Cardiac fibroblast (primary cell): ENCODE measurements around the gene APOF.
"Not testable (repeated sequence)": the region's sequence is repeated elsewhere in the genome, so short reads cannot be mapped to it uniquely, and the experiment has no call there.

Experiments
- DNase-seq, 2 donors: peaks; one replicate each; pipeline versions ENCODE4 v3.0.0 to v3.0.0-alpha.2; 2010; ENCODE audit warnings: low read depth in 2 of 2
- H3K4me3 ChIP-seq, 2 donors: replicated peaks in 1 of 2; 1 replicate in 1 of 2; 2 replicates in 1 of 2; pipeline ENCODE4 v1.5.1; 2011; ENCODE audit warnings: low read depth in 2 of 2, low read length in 2 of 2, mild to moderate bottlenecking in 2 of 2, moderate library complexity in 1 of 2
- TF ChIP-seq, protein P1 (sequence below): IDR thresholded peaks from one replicate; pipeline ENCODE4 v1.5.1; 2011; ENCODE audit warnings: low read depth, mild to moderate bottlenecking, low read length, inconsistent platforms

APOF gene, protein sequence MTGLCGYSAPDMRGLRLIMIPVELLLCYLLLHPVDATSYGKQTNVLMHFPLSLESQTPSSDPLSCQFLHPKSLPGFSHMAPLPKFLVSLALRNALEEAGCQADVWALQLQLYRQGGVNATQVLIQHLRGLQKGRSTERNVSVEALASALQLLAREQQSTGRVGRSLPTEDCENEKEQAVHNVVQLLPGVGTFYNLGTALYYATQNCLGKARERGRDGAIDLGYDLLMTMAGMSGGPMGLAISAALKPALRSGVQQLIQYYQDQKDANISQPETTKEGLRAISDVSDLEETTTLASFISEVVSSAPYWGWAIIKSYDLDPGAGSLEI

DNA sequence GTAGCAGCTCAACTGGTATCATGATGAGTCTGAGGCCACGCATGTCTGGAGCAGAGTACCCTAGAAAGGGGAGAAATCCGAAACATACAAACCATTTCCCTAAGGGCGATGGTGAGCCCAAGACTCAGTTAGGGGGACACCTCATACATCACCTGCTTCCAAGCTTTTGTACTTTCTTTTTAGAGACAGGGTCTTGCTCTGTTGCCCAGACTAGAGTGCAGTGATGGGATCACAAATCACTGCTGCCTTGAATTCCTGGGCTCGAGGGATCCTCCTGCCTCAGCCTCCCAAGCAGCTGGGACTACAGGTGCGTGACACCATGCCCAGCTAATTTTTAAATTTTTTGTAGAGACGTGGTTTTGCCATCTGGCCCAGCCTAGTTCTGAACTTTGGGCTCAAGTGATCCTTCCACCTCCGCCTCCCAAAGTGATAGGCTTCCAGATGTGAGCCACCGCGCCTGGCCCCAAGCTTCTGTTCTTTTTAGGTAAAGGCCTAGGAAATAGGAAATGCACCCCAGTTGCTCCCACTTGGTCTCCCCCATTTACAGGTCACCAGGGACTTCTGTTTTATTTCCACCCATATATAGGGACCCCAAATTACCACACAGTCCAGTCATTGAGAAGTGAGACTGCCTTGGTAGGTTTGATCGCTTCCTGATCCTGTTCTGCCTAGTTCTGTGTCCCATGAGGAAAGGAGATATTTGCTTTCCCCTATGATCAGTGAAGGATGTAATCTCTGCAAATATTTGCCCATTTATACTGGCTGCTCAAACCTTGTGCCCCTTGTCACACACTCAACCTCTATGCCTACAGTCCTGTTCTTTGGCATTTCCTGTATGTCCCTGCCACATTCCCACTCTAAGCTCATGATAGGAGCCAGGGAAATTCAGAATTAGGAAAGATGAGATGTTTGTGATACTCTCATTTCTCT lies at the start of gene APOF:
APOF (minus strand) TSS at position 728 of the 930 bp plus-strand sequence; CDS start at position 616, 112 bp downstream.
- DNase-seq: no peak
- TF ChIP-seq, protein P1, sequence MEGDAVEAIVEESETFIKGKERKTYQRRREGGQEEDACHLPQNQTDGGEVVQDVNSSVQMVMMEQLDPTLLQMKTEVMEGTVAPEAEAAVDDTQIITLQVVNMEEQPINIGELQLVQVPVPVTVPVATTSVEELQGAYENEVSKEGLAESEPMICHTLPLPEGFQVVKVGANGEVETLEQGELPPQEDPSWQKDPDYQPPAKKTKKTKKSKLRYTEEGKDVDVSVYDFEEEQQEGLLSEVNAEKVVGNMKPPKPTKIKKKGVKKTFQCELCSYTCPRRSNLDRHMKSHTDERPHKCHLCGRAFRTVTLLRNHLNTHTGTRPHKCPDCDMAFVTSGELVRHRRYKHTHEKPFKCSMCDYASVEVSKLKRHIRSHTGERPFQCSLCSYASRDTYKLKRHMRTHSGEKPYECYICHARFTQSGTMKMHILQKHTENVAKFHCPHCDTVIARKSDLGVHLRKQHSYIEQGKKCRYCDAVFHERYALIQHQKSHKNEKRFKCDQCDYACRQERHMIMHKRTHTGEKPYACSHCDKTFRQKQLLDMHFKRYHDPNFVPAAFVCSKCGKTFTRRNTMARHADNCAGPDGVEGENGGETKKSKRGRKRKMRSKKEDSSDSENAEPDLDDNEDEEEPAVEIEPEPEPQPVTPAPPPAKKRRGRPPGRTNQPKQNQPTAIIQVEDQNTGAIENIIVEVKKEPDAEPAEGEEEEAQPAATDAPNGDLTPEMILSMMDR: no peak

DNA sequence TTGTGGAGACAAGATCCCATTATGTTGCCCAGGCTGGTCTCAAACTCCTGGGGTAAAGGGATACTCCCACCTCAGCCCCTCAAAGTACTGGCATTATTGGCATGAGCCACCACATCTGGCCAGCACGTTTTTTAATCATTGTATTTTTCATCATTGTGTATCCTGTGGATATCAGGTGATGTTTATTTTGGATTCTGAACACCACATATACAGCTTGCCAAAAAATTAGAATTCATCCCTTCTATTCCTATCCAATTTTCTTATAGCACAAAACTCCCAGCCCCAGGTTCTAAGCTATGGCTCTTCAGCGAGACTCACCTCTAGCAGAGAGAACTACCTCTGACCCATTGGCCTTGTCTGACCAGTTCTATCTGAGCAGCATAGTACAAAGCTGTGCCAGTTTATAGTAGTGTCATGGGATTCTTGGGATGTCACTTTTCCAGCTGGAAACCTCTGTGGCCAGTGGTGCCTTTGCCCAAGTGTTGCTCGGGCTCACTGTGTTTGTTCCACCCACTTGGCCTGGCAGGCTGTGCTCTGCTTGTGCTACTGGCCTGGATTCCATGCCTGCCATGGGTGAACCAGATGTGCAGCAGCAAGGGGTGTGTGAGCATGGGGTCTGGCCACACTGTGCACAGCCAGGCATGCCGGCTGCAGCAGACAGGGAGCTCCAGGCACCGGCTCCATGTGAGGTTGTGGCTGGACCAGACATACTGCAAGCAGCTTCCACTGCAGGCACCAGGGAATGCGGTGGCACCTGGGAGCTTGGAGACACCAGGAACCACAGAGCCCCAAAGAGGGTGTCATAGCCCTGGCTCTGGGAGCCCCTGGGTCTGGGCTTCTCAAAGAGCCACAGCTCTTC lies 49.4 kb upstream of the APOF start:
- peak in 1 of 2 donors; percentile 7 for DNase-seq
- TF ChIP-seq, protein P1: no peak
- no peak overlapping the region for H3K4me3 ChIP-seq

More for the DNA sequence above, at the start of gene APOF:
- no peak within 1 kb of the TSS for H3K4me3 ChIP-seq

DNA sequence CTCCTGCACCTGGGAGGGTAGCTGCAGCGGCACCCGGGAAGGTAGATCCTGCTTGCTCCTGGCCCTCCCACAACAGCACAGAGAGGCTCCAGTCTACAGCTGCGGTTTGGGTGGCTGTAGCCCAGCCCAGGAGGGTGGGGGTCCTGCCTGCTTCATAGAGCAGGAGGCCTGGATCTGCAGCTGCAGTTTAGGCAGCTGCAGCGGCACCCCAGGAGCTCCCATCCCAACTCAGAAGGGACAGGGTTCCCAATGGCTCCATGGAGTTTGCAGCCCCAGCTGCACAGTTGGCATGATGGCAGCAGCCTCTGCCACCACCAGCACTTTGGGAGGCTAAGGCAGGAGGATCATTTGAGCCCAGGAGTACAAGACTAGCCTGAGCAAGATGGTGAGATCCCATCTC lies 48.1 kb upstream of the APOF start:
- TF ChIP-seq, protein P1: no peak
- no peak for DNase-seq
- H3K4me3 ChIP-seq: no peak overlapping the region

DNA sequence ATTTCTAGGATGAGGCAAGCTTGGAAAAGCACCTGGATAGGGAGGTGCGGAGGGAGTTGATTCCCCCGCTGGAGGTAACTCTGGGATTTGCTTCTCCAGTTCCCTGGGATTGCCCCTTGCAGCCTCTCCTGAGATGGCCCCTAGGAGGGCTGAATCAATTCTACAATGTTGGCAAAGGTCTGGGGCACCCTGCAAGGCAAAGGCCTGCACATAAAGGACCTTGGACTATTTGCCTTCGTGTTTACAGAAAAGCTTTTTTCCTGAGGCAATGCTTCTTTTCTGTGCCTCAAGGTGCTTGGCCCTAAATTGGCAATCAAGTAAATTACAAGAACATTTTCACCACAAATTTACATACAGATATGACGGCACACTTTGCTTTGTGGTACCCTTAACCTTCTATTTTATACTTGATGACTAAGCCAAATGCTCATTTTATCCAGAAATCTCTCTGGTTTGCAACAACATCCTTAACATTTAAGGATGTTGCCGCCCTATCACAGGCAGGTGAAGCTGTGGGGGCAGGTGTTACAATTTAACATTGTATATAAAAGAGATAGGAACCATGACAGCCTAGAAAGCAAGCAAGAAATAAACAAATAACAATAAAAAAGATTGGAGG lies 46.3 kb upstream of the APOF start:
- TF ChIP-seq, protein P1: no peak
- DNase-seq: no peak
- no peak overlapping the region for H3K4me3 ChIP-seq

DNA sequence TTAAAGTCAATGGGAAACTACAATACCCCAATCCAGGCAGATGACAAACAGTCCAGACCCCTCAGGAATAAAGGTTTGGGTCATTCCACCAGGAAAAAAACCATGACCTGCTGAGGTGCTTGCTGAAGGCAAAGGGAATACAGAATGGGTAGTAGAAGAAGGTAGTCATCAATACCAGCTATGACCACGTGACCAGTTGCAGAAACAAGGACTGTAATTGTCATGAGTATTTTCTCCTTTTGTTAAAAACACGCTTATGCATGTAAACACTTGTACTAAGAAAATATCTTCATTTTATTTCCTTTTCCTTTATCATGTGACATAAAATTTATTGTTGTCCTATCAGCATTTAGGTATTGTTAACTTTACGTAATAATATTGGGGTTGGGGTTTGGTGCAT lies 41.6 kb upstream of the APOF start:
- H3K4me3 ChIP-seq, DNase-seq: not testable (repeated sequence)

DNA sequence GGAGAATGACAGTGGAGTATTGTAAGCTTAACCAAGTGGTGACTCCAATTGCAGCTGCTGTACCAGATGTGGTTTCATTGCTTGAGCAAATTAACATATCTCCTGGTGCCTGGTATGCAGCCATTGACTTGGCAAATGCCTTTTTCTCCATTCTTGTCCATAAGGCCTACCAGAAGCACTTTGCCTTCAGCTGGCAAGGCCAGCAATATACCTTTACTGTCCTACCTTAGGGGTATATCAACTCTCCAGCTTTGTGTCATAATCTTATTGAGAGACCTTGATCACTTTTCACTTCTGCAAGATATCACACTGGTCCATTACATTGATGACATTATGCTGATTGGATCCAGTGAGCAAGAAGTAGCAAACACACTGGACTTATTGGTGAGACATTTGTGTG lies 39.0 kb upstream of the APOF start:
- not testable (repeated sequence) for DNase-seq, H3K4me3 ChIP-seq

DNA sequence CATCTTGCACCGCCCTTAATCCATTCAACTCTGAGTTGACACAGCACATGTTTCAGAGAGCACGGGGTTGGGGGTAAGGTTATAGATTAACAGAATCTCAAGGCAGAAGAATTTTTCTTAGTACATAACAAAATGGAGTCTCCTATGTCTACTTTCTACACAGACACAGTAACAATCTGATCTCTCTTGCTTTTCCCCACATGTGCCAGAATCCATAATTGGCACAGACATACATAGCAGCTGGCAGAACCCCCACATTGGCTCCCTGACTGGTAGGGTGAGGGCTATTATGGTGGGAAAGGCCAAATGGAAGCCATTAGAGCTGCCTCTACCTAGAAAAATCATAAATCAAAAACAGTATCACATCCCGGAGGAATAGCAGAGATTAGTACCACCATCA lies 38.5 kb upstream of the APOF start:
- not testable (repeated sequence) for DNase-seq

DNA sequence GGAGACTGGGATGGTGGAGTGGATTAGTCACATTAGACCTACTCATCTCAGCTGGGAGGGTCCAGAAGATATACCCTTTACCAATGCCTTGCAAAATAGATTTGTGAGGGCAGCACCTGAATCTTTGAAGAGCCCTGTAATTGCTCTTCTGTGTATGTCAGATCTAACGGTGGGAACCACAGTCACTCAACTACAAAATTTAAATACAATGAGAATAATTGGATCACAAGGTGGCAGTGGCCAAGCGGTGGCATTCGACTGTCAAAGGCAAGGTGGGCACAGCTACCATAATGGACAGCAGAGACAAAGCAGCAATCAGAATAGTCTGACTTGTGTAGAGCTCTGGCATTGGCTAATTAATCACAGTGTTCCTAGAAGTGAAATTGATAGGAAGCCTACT lies 36.8 kb upstream of the APOF start:
- not testable (repeated sequence) for DNase-seq

More for the DNA sequence above, 38.5 kb upstream of the APOF start:
- H3K4me3 ChIP-seq: not testable (repeated sequence)

More for the DNA sequence above, 36.8 kb upstream of the APOF start:
- not testable (repeated sequence) for H3K4me3 ChIP-seq
